ENCODE results near the gene PCSK6.

- no peak for TF ChIP-seq GATA3 (IDR thresholded peaks at IDR 0.05; ENCODE audit: low read depth, low read length)
- no peak for TF ChIP-seq GATA2 (IDR thresholded peaks at IDR 0.05; ENCODE audit: low read depth, low read length)
Observed at GRCh38 chr15:101455291-101456025, 34.0 kb downstream of the PCSK6 start.
